CD4-positive, alpha-beta T cell (primary cell): ENCODE measurements around the gene MUSTN1. TPM values are rescaled to one million over a fixed set of nuclear protein-coding genes. Genes with fewer than 3 reads are reported as not detected.

Experiments used
- ATAC-seq: fragments of 200-7000 bp; cut with Tn5 transposase; one replicate; pipeline ENCODE4 v1.10.0; 2022; ENCODE audit warnings: mild to moderate bottlenecking; ENCODE audit not compliant: poor library complexity
- CTCF ChIA-PET: fragments of 350-600 bp; sonication (Branson Sonifier 250); formaldehyde crosslinking; loops from one replicate; lab custom pipeline; 2021; ENCODE audit warnings: antibody characterized with exemption, inconsistent platforms; lab: Charles Lee
- POLR2A ChIA-PET: fragments of 350-600 bp; sonication (Branson Sonifier 250); formaldehyde crosslinking; loops from one replicate; lab custom pipeline; 2021; ENCODE audit warnings: antibody characterized with exemption, inconsistent platforms; lab: Charles Lee
- DNase-seq, 14 experiments: peaks; one replicate each; pipeline ENCODE4 v3.0.0-alpha.2; 2013 to 2020; ENCODE audit warnings: mixed read lengths in 2 of 14
- H3K27ac ChIP-seq, 2 donors: one replicate each; pipeline versions ENCODE4 v1.5.1 to v1.7.0; 2013; ENCODE audit warnings: low read length in 2 of 2, low read depth in 1 of 2, mild to moderate bottlenecking in 1 of 2
- H3K27me3 ChIP-seq, 2 experiments: 1 replicate in 1 of 2; 2 replicates in 1 of 2; pipeline versions ENCODE4 v1.6.1 to v1.7.0; 2013; ENCODE audit warnings: low read length in 2 of 2, control low read depth in 1 of 2, mild to moderate bottlenecking in 1 of 2, moderate library complexity in 1 of 2; ENCODE audit not compliant: insufficient read depth in 2 of 2, control insufficient read depth in 1 of 2
- H3K36me3 ChIP-seq: one replicate; pipeline ENCODE4 v1.6.1; 2013; ENCODE audit warnings: low read length, control low read depth; ENCODE audit not compliant: insufficient read depth
- H3K4me1 ChIP-seq: one replicate; pipeline ENCODE4 v1.6.1; 2013; ENCODE audit warnings: low read length, control low read depth; ENCODE audit not compliant: insufficient read depth
- H3K4me3 ChIP-seq: one replicate; pipeline ENCODE4 v1.5.1; 2013; ENCODE audit warnings: mild to moderate bottlenecking, low read length, moderate library complexity
- H3K9me3 ChIP-seq, 2 experiments: 1 replicate in 1 of 2; 2 replicates in 1 of 2; pipeline versions ENCODE4 v1.6.1 to v1.7.0; 2013; ENCODE audit warnings: low read length in 2 of 2, mild to moderate bottlenecking in 2 of 2, control low read depth in 1 of 2, moderate library complexity in 1 of 2; ENCODE audit not compliant: control insufficient read depth in 1 of 2, insufficient read depth in 1 of 2
- H3K27ac Mint-ChIP-seq: one replicate; pipeline ENCODE4 v1.8.0; 2020; ENCODE audit warnings: mixed read lengths
- H3K27me3 Mint-ChIP-seq: one replicate; pipeline ENCODE4 v1.8.0; 2021; ENCODE audit warnings: mixed read lengths
- H3K36me3 Mint-ChIP-seq: one replicate; pipeline ENCODE4 v1.8.0; 2021; ENCODE audit warnings: low read depth, mixed read lengths
- H3K4me1 Mint-ChIP-seq: one replicate; pipeline ENCODE4 v1.8.0; 2021; ENCODE audit warnings: low read depth, mixed read lengths
- H3K4me3 Mint-ChIP-seq: one replicate; pipeline ENCODE4 v1.8.0; 2020; ENCODE audit warnings: mild to moderate bottlenecking, mixed read lengths
- H3K9me3 Mint-ChIP-seq: one replicate; pipeline ENCODE4 v1.8.0; 2020; ENCODE audit warnings: mixed read lengths
- intact Hi-C, 2 experiments: fragments of 100-400 bp; cut with DNase I in 1 of 2; cut with micrococcal nuclease in 1 of 2; formaldehyde crosslinking; loops; one replicate each; pipeline versions ENCODE4 v1.15.1 to v1.9.0; 2023 to 2025; cut with DNase I, micrococcal nuclease
- total RNA-seq, 174 experiments: library from RNA in 2 of 174; stranded (reverse) in 2 of 174; gene quantifications; one replicate each; pipeline ENCODE4 v1.2.3 and lab custom pipeline; 2021 to 2026
- TF ChIP-seq, protein P1 (sequence below): fragments of 200-600 bp; IDR thresholded peaks from one replicate; pipeline ENCODE4 v1.8.0; 2022; ENCODE audit warnings: antibody characterized with exemption, mild to moderate bottlenecking

MUSTN1 gene
- total RNA-seq, 2 experiments from 2014 or later, result 10.7 to 11.3 TPM

DNA sequence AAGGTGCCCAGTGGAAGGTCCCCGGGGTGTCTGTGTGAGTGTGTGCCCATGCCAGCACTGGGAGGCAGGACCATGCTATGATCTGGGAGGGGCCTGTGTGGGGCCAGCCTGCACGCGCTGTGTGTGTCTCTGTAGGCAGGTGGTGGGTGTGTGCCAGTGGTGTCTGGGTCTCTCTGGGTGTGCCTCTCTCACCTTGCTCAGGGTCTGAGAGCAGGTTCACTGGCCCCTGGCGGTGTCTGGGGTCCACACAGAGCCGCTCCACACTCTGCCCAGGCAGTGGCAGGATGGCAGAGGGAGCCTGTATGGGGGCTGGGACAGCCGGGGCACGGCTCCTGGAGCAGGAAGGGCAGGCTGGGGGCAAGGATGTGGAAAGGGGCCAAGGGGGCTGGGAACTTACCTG, 17.0 kb downstream of the MUSTN1 start:
- Mint-ChIP-seq H3K27ac (no peak overlapping the region), H3K27me3 (no peaks in the 10 kb centered on the region), H3K4me1 (no peaks in the 10 kb centered on the region), H3K36me3 (peaks cover 5% of the 10 kb centered on the region), H3K4me3 (no peak overlapping the region), H3K9me3 (no peaks in the 10 kb centered on the region)
- no peak for ATAC-seq
- CTCF ChIA-PET, result no interaction called here
- Histone ChIP-seq H3K9me3 (no peaks in the 10 kb centered on the region), H3K36me3 (no peaks in the 10 kb centered on the region), H3K27ac (no peak overlapping the region), H3K4me1 (no peaks in the 10 kb centered on the region), H3K27me3 (no peaks in the 10 kb centered on the region), H3K4me3 (no peak overlapping the region)
- POLR2A ChIA-PET, result no interaction called here
- TF ChIP-seq, protein P1, sequence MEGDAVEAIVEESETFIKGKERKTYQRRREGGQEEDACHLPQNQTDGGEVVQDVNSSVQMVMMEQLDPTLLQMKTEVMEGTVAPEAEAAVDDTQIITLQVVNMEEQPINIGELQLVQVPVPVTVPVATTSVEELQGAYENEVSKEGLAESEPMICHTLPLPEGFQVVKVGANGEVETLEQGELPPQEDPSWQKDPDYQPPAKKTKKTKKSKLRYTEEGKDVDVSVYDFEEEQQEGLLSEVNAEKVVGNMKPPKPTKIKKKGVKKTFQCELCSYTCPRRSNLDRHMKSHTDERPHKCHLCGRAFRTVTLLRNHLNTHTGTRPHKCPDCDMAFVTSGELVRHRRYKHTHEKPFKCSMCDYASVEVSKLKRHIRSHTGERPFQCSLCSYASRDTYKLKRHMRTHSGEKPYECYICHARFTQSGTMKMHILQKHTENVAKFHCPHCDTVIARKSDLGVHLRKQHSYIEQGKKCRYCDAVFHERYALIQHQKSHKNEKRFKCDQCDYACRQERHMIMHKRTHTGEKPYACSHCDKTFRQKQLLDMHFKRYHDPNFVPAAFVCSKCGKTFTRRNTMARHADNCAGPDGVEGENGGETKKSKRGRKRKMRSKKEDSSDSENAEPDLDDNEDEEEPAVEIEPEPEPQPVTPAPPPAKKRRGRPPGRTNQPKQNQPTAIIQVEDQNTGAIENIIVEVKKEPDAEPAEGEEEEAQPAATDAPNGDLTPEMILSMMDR, result no peak
- intact Hi-C loops, result no loop called here
- DNase-seq, result no peak

DNA sequence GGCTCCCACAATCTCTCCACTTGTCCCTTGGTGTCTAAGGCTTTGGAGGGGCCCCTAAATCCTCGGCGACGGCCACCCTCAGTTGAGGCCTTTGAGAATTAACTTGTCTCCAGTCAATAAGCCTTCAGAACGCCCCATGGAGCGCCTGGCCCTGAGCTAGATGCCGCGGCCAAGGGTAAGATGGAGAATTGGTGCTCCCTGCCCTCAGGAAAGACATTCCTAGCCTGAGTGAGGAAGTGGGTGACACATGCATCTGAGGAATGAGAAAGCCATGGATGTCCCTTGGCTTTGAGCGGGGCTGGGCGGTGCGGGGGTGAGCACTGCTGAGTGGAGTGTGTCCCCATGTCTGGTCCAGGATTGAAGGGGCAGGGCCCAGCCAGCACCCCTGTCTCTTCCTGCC, 17.6 kb downstream of the MUSTN1 start:
- no peak overlapping the region for H3K27ac Mint-ChIP-seq
- CTCF ChIA-PET, result no interaction called here
- POLR2A ChIA-PET, result no interaction called here
- H3K36me3 ChIP-seq, result no peaks in the 10 kb centered on the region
- intact Hi-C loops, result no loop called here
- no peaks in the 10 kb centered on the region for H3K4me1 Mint-ChIP-seq
- H3K9me3 Mint-ChIP-seq, result no peaks in the 10 kb centered on the region
- no peaks in the 10 kb centered on the region for H3K27me3 ChIP-seq
- H3K27me3 Mint-ChIP-seq, result no peaks in the 10 kb centered on the region
- no peak overlapping the region for H3K4me3 ChIP-seq
- TF ChIP-seq, protein P1, result no peak
- H3K36me3 Mint-ChIP-seq, result peaks cover 5% of the 10 kb centered on the region
- no peak overlapping the region for H3K27ac ChIP-seq
- no peak for DNase-seq
- no peaks in the 10 kb centered on the region for H3K9me3 ChIP-seq
- no peaks in the 10 kb centered on the region for H3K4me1 ChIP-seq
- no peak for ATAC-seq
- H3K4me3 Mint-ChIP-seq, result no peak overlapping the region

DNA sequence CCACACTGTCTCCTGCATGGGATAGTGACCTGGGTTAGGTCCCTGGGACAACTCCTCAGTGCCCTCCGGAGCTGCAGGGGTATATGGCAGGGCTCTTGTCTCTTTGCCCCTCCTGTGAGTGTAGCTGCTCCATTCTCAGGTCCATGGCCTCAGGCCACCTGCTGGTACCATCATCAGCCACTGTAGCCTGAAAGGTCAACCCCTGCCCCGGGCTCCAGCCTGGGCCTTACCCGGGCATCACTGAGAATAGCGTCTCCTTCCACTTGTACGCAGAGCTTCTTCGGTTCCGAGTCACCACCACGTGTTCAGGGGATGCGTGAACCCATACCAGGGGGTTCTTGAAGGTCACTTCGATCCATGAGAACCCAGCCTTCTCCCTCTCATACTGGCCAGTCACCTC, 18.2 kb downstream of the MUSTN1 start:
- Histone ChIP-seq H3K27me3 (no peaks in the 10 kb centered on the region), H3K4me1 (no peaks in the 10 kb centered on the region), H3K9me3 (no peaks in the 10 kb centered on the region), H3K27ac (no peak overlapping the region), H3K4me3 (no peak overlapping the region), H3K36me3 (no peaks in the 10 kb centered on the region)
- intact Hi-C loops, result no loop called here
- peaks cover 5% of the 10 kb centered on the region for H3K36me3 Mint-ChIP-seq
- DNase-seq (no peak), ATAC-seq (no peak)
- no peak overlapping the region for H3K4me3 Mint-ChIP-seq
- H3K27ac Mint-ChIP-seq, result no peak overlapping the region
- ChIA-PET POLR2A (no interaction called here), CTCF (no interaction called here)
- H3K9me3 Mint-ChIP-seq, result no peaks in the 10 kb centered on the region
- H3K27me3 Mint-ChIP-seq, result no peaks in the 10 kb centered on the region
- TF ChIP-seq, protein P1, result no peak
- H3K4me1 Mint-ChIP-seq, result no peaks in the 10 kb centered on the region
